Measurements from ENCODE around the gene SVOP. TPM values are rescaled to one million over a fixed set of nuclear protein-coding genes. Genes with fewer than 3 reads are reported as not detected.
"Not testable (repeated sequence)": the region's sequence is repeated elsewhere in the genome, so short reads cannot be mapped to it uniquely, and the experiment has no call there.

SVOP gene
- polyA plus RNA-seq = not detected

- Mint-ChIP-seq H3K27ac (no peak within 1 kb of the TSS), H3K4me3 (no peak within 1 kb of the TSS)
- peak; percentile 2 to 3 (median 2) for DNase-seq
Observed at GRCh38 chr12:109020796-109021380, at the start of gene SVOP. Gene SVOP (minus strand): TSS chr12:109021068. CDS start chr12:109020868, 200 bp downstream.

DNA sequence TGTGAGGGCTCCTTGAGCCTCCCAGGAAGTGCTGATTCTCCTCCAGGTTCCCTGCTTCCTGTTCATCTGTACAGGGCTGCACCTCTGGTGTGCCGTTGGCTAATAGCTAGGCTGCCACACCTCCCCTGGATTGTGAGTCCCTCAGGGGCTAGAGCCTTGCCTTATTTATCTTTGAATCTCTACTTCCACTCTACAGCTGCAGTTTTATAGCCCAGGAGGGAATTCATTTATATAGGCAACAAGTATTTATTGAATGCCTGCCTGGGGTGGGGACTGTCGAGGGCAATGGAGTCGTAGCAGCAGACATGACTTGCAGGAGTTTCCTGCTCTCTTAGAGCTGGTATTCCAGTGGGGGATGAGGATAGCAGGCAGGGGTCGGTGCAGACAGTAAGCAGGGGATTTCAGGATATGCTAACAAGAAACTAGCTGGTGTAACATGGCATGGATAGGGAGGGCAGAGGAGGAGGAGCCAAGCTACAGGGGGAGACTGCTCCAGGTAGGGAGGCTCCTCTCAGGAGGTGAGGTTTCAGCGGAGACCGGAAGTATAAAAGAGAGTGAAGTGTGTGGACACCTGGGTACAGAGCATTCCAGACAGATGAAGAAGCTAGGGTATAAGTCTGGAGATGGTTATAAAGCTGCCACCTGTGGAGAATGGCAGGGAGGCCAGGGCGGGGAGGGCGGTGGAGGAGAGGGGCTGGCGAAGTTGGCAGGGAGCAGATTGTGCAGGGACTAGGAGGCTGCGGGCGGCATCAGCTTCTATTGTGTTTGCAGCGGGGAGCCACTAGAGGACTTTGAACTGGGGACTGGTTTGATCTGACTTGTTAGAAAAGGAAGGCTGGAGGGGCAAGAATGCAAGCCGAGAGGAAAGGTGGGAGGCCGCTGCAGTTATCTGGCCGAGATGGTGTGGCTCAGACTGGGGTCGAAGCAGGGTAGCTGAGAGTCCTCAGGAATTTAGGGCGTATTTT lies 48.7 kb upstream of the SVOP start:
- Mint-ChIP-seq H3K9me3 (no peaks in the 10 kb centered on the region), H3K36me3 (peaks cover 26 to 55% (median 40%) of the 10 kb centered on the region in 3 donors), H3K4me3 (no peak overlapping the region), H3K27me3 (ENCODE audit: low read depth in 3 of 3) (no peaks in the 10 kb centered on the region), H3K4me1 (no peaks in the 10 kb centered on the region), H3K27ac (peak overlapping the region in 1 of 6 donors; percentile 12)
- no peak for DNase-seq

More at GRCh38 chr12:109020796-109021380, at the start of gene SVOP:
- H3K9me3 Mint-ChIP-seq = no peaks in the 10 kb centered on the region
- H3K36me3 Mint-ChIP-seq = no peaks in the 10 kb centered on the region
- peaks cover 9 to 14% (median 10%) of the 10 kb centered on the region in 3 donors for H3K27me3 Mint-ChIP-seq (ENCODE audit: low read depth in 3 of 3)
- H3K4me1 Mint-ChIP-seq = no peaks in the 10 kb centered on the region

- Mint-ChIP-seq H3K36me3 (peaks cover 16 to 37% (median 31%) of the 10 kb centered on the region in 3 donors), H3K27ac (no peak overlapping the region), H3K9me3 (no peaks in the 10 kb centered on the region), H3K27me3 (ENCODE audit: low read depth in 3 of 3) (no peaks in the 10 kb centered on the region), H3K4me3 (no peak overlapping the region), H3K4me1 (no peaks in the 10 kb centered on the region)
- no peak for DNase-seq
Observed at GRCh38 chr12:109065853-109066193, 45.0 kb upstream of the SVOP start.

- Mint-ChIP-seq H3K4me3 (no peak overlapping the region), H3K27ac (peak overlapping the region in 1 of 6 donors; percentile 37), H3K36me3 (peaks cover 16 to 33% (median 25%) of the 10 kb centered on the region in 3 donors)
Observed at GRCh38 chr12:109065154-109065852, 44.4 kb upstream of the SVOP start.

DNA sequence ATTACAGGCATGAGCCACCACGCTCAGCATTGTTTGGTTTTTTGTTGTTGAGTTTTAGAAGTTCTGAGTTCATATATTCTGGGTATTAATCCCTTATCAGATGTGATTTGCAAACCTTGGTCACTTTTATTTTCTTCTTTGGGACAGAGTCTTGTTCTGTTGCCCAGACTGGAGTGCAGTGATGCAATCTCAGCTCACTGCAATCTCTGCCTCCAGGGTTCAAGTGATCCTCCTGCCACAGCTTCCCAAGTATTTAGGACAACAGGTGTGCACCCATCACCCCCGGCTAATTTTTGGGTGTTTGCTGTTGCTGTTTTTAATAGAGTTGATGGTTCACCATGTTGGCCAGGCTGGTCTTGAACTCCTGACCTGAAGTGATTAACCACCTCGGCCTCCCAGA lies 43.3 kb upstream of the SVOP start:
- Mint-ChIP-seq H3K27ac (no peak overlapping the region), H3K27me3 (ENCODE audit: low read depth in 3 of 3) (no peaks in the 10 kb centered on the region), H3K4me3 (no peak overlapping the region), H3K9me3 (no peaks in the 10 kb centered on the region), H3K4me1 (no peaks in the 10 kb centered on the region), H3K36me3 (peaks cover 12 to 27% (median 14%) of the 10 kb centered on the region in 3 donors)
- no peak for DNase-seq

More at GRCh38 chr12:109065154-109065852, 44.4 kb upstream of the SVOP start:
- DNase-seq = no peak
- no peaks in the 10 kb centered on the region for H3K27me3 Mint-ChIP-seq (ENCODE audit: low read depth in 3 of 3)
- H3K4me1 Mint-ChIP-seq = no peaks in the 10 kb centered on the region
- H3K9me3 Mint-ChIP-seq = no peaks in the 10 kb centered on the region

- Mint-ChIP-seq H3K27me3 (ENCODE audit: low read depth in 3 of 3) (no peaks in the 10 kb centered on the region), H3K9me3 (no peaks in the 10 kb centered on the region), H3K27ac (no peak overlapping the region), H3K4me1 (peaks cover 8 to 10% of the 10 kb centered on the region in 2 donors), H3K36me3 (peaks cover 14 to 19% (median 15%) of the 10 kb centered on the region in 3 donors), H3K4me3 (no peak overlapping the region)
- no peak for DNase-seq
Observed at GRCh38 chr12:109058773-109059172, 37.9 kb upstream of the SVOP start.

- DNase-seq = no peak
- H3K27ac Mint-ChIP-seq = no peak overlapping the region
Observed at GRCh38 chr12:109057376-109057775, 36.5 kb upstream of the SVOP start.

DNA sequence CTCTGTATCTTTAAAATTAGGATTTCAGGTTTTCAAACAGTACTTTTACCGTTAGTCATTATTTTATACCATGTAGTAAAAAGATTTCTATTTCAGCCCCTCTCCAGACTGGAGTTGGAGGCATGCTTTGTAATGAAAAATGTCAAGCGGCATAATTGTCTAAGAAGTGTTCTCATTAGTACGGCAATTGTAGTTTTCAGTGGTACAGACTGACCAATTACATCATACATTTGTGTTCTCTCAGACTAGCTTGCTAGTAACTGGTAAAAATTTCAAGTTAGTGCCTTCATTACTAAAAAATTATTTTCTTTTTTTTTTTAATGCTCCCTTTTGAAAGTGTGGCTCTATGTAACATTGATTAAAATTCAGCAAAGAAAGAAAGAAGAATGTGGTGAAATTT lies 36.0 kb upstream of the SVOP start:
- Mint-ChIP-seq H3K4me1 (peaks cover 23 to 25% of the 10 kb centered on the region in 2 donors), H3K36me3 (peaks cover 7 to 14% (median 10%) of the 10 kb centered on the region in 3 donors), H3K27me3 (ENCODE audit: low read depth in 3 of 3) (peaks cover 2 to 12% (median 7%) of the 10 kb centered on the region in 3 donors), H3K27ac (no peak overlapping the region), H3K4me3 (no peak overlapping the region), H3K9me3 (no peaks in the 10 kb centered on the region)
- DNase-seq = no peak

More at GRCh38 chr12:109057376-109057775, 36.5 kb upstream of the SVOP start:
- H3K4me3 Mint-ChIP-seq = no peak overlapping the region
- peaks cover 7 to 14% (median 10%) of the 10 kb centered on the region in 3 donors for H3K36me3 Mint-ChIP-seq
- peaks cover 2 to 9% (median 4%) of the 10 kb centered on the region in 3 donors for H3K27me3 Mint-ChIP-seq (ENCODE audit: low read depth in 3 of 3)
- no peaks in the 10 kb centered on the region for H3K9me3 Mint-ChIP-seq
- H3K4me1 Mint-ChIP-seq = peaks cover 18 to 21% of the 10 kb centered on the region in 2 donors

DNA sequence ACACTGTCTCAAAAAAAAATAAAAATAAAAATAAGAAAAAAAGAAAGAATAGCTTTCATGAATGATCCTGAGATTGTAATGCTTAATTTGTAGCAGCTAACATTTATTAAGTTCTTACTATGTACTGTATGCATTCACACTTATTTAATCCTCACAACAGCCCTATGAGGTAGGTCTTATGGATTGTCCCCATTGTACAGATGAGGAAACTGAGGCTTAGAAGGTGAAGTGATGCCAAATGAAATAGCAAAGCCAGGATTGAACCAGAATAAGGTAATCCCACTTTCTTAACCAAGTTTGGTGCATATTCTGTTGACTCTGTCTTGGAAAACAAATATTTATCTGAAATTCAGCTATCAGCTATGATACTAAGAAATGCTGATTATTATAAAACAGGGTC lies 33.7 kb upstream of the SVOP start:
- Mint-ChIP-seq H3K4me1 (peaks cover 25 to 29% of the 10 kb centered on the region in 2 donors), H3K4me3 (peak overlapping the region in 2 of 5 donors; percentile 18 to 94), H3K36me3 (peaks cover 7 to 10% (median 10%) of the 10 kb centered on the region in 3 donors), H3K27me3 (ENCODE audit: low read depth in 3 of 3) (peaks cover 2 to 12% (median 7%) of the 10 kb centered on the region in 3 donors), H3K27ac (peak overlapping the region; percentile 22 to 100 (median 76)), H3K9me3 (no peaks in the 10 kb centered on the region)
- no peak for DNase-seq

GRCh38 chr12:109054124-109054513 lies 33.3 kb upstream of the SVOP start:
- peaks cover 25 to 29% of the 10 kb centered on the region in 2 donors for H3K4me1 Mint-ChIP-seq
- H3K27ac Mint-ChIP-seq = peak overlapping the region; percentile 94 to 100 (median 98)
- not testable (repeated sequence) for H3K9me3 Mint-ChIP-seq, DNase-seq
- peak overlapping the region; percentile 90 to 97 (median 94) for H3K4me3 Mint-ChIP-seq
- peaks cover 7 to 10% (median 10%) of the 10 kb centered on the region in 3 donors for H3K36me3 Mint-ChIP-seq
- peaks cover 2 to 12% (median 7%) of the 10 kb centered on the region in 3 donors for H3K27me3 Mint-ChIP-seq (ENCODE audit: low read depth in 3 of 3)

- DNase-seq = peak; percentile 51 to 58 (median 53)
Observed at GRCh38 chr12:109053382-109054123, 32.7 kb upstream of the SVOP start.

DNA sequence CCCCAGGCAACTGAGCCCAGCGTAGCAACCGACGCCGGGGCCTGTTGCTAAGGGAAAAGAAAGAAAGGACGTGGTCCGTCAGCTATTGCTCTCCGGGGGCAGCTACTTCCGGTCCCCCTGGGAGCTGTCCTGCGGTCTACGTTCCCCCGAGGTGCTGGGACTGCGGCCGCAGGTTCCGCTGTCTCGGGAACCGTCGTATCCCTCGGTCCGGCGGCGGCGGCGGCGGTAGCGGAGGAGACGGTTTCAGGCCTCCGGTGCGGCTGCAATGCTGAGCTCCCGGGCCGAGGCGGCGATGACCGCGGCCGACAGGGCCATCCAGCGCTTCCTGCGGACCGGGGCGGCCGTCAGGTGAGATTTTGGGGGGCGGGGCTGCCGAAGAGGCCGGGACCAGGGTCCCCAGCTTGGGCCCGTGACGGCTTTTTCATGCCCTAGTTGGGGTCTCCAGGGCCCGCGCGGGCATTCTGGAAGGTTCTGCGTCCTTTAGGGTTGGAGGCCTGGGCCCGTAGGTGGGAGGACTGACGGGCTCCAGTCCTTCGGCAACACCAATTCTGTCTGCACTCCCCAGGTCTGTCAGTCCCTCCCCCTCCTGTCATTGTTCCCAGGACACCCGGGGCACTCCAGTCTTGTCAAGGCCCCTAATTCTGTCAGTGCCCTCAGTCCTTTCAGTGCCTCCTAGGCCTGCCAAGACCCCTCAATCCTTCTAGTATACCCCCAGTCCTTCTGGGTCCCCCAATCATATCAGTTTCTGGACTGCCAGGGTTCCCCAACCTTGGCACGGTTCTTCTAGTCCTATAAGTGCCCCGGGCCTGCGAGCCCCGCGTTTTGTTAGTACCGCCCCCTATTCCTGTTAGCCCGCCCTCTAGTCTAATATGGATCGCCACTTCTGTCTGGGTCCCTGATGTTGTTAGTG lies 31.8 kb upstream of the SVOP start, which contains the start of gene USP30:
Gene USP30, plus strand, starts transcription at position 163 of the 910 bp plus-strand sequence. Its CDS starts 103 bp downstream, at position 266.
- Mint-ChIP-seq H3K36me3 (peaks cover 3 to 7% (median 7%) of the 10 kb centered on the region in 3 donors), H3K27ac (peak within 1 kb of the TSS; percentile 94 to 100 (median 98)), H3K4me1 (peaks cover 25 to 29% of the 10 kb centered on the region in 2 donors), H3K27me3 (ENCODE audit: low read depth in 3 of 3) (peaks cover 2 to 12% (median 7%) of the 10 kb centered on the region in 3 donors), H3K4me3 (peak within 1 kb of the TSS; percentile 90 to 97 (median 94)), H3K9me3 (no peaks in the 10 kb centered on the region)
- DNase-seq = peak; percentile 79 to 84 (median 83)

More at GRCh38 chr12:109053382-109054123, 32.7 kb upstream of the SVOP start:
- Mint-ChIP-seq H3K36me3 (peaks cover 7 to 10% (median 7%) of the 10 kb centered on the region in 3 donors), H3K4me3 (peak overlapping the region; percentile 90 to 97 (median 94)), H3K27me3 (ENCODE audit: low read depth in 3 of 3) (peaks cover 2 to 12% (median 7%) of the 10 kb centered on the region in 3 donors), H3K27ac (peak overlapping the region; percentile 94 to 100 (median 98)), H3K9me3 (no peaks in the 10 kb centered on the region), H3K4me1 (peaks cover 25 to 29% of the 10 kb centered on the region in 2 donors)
